DOHH2 (cell line): ENCODE results near the gene FLYWCH2.

ENCODE experiments used
- CTCF ChIP-seq: fragments of 200-600 bp; sonication (generic); IDR thresholded peaks from one replicate; pipeline ENCODE4 v1.5.1; 2014; ENCODE audit warnings: antibody characterized with exemption, mild to moderate bottlenecking, low read depth, low read length; ENCODE audit not compliant: poor library complexity, severe bottlenecking
- EZH2phosphoT487 ChIP-seq: fragments of 200-600 bp; sonication (generic); IDR thresholded peaks from 2 replicates; pipeline ENCODE4 v1.6.1; 2017; ENCODE audit warnings: borderline replicate concordance, mild to moderate bottlenecking, antibody characterized with exemption, low read length, moderate library complexity, mixed read lengths

- TF ChIP-seq CTCF (no peak), EZH2phosphoT487 (no peak)
These were observed 16.0 kb downstream of the FLYWCH2 start for GRCh38 chr16:2898831-2899563.
